GM21360 (cell line): ENCODE data around the gene NKAPL.

ENCODE experiments used
- ATAC-seq: cut with Tn5 transposase; IDR thresholded peaks from one replicate; pipeline ENCODE4 v1.9.1; 2021; ENCODE audit warnings: mild to moderate bottlenecking, moderate library complexity; ENCODE audit not compliant: unreplicated experiment

NKAPL gene

DNA sequence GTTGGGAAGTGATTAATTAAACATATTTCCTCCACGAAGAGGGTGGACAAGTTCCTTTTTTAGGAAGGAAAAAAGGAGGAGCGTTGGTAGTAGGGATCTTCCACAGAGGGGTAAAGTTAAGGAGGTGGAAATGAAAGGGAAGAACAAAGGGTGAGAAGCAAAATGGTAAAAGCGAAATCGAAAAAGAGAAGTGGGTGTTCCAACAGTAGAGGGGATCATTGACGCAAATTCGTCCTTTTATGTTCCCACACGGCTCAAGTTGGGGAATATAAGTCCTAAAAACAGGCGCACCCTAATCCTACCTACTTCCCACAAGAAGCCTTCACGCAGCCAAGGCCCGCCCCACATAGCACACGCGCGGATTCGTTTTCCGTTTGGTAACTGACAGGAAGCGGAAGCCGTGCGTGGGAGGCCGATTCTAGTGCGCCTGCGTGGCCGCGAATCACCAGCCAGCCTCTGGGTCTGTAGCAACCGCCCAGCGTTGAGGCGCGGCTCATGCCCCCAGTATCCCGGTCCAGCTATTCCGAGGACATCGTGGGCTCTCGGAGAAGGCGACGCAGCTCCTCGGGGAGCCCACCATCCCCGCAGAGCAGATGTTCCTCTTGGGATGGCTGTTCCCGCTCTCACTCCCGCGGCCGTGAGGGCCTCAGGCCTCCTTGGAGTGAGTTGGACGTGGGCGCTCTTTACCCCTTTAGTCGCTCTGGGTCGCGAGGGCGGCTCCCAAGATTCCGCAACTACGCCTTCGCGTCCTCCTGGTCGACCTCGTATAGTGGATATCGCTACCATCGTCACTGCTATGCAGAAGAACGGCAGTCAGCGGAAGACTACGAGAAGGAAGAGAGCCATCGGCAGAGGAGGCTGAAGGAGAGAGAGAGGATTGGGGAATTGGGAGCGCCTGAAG lies at the start of gene NKAPL:
Gene NKAPL, plus strand, starts transcription at position 421 of the 901 bp plus-strand sequence. Its CDS starts 75 bp downstream, at position 496.
- ATAC-seq = no peak

DNA sequence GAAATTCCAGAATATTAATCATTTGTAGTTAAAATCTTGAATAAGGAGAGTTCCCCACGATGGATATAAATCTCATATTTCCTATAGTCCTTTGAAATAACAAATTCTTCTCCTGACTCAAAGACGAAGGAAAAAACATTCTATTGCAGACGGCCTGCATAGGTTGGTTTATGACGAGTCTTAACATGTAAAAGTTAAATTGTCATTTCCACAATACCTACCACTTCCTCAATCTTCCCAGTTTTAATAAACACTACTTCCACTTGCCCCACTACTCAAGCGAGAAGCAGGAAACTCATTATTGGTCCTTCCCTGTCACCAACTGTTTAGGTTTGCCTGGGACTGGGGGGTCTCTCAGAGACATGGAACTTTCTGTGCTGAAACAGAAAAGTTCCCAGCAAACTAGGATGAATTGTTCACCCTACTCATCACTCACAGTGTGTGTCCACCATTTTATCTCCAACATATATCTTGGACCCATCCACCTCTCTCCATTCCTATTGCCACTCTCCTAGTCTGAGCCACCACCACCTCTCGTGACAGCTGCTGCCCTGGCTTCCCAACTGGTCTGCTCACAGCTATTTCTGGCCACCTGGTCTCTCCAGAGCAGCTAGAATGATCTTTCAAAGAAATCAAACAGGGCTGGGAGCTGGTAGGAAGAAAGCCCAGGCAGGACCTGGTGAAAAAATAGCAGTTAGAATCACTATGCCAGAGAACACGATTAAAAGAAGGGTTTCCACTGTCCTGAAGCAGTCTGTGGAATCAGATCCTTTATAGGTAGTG lies 49.2 kb upstream of the NKAPL start:
- ATAC-seq = no peak

DNA sequence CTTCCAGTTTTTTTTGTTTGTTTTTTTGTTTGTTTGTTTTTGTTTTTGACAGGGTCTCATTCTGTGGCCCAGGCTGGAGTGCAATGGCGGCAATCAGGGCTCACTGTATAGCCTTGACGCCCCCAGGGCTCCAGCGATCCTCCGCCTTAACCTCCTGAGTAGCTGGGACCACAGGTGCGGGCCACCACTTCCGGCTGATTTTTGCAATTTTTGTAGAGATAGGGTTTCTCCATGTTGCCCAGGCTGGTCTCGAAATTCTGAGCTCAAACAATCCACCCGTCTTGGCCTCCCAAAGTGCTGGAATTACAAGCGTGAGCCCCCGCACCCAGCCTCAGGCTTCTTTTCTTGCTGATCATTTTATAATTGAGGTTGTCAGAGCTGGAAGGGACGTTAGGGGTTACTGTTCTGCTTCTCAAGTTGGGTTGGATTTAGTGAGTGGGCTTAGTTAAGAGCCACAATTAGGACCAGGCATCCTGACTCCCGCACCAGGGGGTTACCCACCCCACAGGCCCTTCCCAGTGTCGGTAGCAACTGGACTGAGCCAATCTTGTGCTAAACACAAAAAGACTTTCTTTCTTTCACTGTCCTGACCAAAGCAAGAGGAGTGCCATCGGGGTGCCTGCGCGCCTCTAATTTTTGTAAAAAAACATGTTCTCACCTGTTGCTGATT lies 47.1 kb upstream of the NKAPL start:
- ATAC-seq = peak; percentile 29

DNA sequence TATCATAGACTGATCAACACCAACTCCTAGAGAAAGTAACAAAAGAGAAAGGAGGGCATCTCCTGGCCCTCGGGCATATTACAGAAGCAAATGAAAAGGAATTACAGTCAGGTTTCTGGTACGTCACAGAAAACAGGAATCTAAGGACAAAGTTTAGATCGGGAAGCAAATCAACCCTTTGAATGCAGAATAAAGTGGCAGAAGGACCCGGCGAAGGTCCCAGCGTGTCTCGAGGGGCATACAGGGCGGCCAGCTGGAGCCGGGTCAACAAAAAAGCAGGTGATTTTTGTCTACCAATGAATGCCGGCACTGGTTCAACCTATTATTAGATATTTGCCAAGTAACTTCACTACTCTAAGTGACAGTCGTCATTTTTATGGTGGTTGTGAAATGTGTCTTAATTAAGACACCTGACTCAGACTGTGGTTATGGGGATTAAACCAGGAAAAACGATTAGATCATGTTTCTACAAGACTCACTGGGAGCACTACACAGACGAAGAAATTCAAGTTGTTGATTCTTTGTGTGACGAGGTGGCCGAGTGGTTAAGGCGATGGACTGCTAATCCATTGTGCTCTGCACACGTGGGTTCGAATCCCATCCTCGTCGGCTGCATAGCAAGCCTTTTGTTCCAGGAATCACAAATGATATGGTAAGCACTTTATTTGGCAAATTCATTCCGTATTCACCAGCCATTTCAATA lies 46.4 kb upstream of the NKAPL start:
- peak; percentile 53 for ATAC-seq

DNA sequence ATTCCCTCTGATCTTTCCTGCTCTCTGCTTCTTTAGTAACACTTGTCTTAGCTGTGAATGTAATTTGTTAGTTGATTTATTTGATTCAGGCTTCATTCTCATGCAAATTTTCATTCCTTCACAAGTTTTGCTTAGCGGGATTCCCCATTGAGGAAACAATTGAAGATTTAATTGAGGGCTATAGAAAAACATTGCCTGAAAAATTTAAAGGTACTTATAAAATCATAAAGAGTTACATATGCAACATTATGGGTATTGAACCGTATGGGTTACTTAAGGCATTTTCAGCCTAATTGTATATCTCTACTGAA lies 45.9 kb upstream of the NKAPL start:
- no peak for ATAC-seq

DNA sequence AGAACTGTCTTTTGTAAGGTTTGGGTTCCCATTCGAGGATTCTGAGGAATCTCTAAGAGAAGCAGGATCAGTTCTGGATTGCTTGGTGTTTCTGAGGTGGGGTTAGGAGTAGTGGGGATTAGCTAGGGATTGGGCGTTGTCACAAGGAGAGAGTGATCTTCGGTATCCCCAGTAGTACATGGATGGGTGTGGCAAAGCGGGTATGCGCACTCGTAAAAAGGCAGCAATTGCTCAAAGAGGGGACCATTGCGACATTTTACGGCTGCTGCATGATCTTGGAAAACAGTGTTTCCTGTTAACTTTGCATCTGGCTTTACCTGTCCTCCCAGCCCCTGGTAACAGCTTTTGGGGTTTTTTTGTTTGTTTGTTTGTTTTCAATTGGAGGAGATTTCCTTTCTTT lies 43.7 kb upstream of the NKAPL start:
- ATAC-seq = no peak

DNA sequence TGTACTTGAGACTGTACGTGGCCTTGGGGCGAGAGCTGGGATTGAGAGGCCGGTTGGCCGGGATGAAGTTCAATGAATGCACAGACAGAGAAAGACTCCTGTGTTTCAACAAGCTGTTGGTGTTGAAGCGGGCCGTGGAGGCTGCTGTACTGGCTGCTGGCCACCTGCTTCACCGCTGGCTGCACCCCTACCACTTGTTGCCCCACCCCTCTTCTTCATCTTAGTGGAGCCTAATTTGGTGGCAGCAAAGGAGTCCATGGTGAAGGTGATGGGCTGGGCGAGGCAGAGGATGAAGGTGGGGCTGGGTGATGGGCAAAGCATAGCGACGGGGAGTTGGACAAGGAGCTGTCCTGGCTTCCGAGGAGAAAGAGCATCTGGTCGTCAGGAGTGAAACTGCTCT lies 41.2 kb upstream of the NKAPL start:
- ATAC-seq = no peak

DNA sequence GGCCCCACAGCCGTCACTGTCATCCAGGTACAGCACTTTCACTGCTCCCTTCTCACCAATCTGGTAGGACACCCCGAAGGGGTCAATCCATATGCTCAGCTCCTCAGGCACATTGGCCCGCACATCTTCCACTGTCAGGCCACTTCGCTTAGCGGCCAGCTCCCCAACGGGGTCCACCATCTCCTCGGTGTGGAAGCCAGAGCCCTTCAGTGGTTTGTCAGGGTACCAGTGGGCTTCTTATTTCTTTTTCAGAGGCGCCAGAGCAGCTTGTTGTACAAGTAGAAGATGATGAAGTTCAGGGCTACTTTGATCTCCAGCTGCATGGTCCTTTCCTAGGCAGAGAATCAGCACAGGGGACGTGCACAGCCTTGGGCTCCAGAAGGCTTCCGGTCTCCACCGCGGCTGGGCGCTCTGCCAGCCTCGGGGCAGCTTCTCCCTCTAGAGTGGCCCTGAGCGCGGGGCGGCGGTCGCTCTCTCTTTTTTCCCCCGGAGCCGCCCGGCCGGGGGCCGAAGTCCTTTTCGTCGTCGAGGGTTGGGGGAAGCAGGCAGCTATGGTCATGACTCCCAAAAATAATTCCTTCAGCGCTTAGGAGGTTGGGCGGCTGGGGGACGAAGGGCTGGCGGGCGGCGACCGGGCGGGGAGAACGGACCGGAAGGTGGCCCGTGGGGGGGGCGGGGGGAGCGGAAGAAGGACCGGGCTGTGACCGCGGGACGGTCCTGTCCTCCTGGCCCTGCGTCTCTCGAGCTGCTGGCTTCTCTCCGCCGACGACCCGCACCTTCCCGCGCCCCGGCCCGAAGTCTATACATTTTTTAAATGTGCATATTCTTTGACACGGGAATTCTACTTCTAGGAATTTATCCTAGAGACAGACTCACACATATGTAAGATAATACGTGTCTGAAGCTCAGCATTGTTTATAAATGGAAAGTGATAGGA lies 40.5 kb upstream of the NKAPL start:
- no peak for ATAC-seq

DNA sequence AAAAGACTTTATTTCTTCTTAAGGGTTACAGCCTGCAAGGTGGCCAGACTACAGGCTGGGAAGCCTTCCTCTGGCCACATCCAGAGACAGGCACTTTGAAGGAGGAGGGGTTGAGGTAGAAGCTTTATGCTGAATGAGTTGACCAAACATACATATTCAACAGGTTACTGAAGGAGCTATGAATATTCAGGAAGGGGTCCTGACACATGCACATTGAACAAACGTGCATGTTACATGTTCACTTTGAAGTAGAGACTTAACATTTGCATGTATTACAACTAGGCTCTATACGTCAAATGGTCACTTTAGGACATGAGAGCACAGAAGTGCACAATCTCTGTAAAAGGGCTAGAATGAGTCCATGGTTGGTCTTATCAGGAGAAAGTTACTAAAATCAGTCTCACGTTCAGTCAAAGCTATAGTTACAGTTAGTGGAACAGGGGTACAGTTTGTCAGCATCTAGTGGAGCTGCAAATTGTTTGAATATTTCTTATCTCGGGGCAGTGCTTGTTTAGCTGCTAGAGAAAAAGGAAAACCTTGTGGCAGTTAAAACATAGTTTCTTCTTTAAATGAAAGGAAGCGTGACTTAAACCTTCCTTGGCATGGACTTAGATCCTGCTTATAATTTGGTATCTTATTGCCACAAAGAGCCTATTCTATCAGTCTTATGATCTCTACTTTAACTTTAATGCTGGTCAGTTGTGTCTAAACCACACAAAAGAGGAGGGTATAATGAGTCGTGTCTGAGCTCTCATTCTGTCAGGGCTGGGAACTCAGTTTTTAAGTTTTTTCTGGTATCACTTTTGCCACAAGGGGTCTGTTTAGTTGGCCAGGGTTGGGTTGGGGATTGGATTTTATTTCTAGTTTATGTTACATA lies 38.6 kb upstream of the NKAPL start:
- ATAC-seq = no peak

DNA sequence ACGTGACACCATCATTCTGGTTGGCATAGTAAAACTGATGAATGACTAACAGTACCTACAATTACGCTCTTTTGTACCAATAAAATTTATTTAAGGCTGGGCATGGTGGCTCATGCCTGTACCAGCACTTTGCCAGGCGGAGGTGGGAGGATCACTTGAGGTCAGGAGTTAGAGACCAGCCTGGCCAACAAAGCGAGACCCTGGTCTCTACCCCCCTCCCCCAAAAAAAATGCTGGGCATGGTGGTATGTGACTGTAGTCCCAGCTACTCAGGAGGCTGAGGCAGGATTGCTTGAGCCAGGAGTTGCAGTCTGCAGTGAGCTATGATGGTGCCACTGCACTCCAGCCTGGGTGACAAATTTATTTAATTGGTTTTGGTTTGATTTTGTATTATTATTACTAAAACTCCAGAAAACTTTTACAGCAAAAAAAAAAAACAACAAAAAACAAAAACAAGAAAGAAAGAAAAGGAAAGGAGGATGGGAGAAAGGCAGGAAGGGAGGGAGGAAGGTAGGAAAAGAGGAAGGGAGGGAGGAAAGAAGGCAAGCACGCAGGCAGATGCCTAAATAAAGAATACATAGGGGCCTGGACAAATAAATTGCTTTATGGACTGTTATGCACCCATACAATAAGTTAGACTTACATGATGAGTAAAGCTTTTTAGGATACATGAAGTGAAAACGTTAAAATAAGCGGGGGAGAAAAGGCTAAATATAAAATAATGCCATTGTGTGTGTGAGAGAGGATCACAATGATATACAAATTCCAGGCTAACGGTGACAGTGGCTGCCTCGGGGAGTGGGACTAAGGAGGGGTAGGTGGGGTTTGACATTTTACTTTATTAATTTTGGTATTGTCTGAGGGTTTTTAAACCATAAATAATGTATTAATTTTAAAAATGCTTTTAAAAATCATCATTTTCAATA lies 34.7 kb upstream of the NKAPL start:
- no peak for ATAC-seq

DNA sequence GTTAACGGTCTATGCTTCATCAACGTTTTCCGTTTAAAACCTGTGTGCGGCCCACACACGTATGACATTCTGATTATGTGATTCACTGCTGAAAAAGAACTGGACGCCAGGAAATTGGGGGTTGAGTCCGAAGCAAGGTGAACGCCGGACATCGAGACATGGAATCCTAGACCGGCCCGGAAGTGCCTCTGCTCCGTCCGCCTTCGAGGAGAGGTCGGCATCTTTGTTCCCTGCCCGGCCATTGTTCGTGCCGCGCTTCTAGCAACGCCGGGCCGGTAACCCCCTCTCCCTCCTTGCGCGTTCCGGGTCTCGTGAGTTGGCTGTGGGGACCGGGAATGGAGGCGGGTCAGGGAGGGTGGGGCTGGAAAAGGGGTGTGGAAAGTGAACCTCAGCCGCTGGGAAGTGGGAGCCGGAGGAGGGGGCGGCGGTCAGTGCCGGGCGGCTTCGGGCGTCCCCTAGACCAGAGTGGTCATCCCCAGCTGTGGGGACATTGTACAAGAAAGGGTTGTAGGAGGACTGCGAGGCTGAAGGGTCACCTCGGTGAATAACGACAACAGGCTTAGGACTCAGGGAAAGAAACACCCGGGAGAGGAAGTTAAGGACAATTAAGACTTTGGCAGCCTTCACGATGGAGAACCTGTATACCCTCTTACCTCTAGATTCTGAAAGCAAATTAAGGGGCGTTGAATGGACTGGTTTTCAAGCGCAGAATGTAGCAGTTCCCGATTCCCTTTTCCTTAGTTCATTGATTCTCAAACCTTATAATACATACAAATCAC lies 33.9 kb upstream of the NKAPL start, which contains the start of gene ZSCAN9:
Gene ZSCAN9, plus strand, starts transcription at position 220 of the 779 bp plus-strand sequence. CDS start 1,810 bp downstream, outside the sequence.
- ATAC-seq = no peak

DNA sequence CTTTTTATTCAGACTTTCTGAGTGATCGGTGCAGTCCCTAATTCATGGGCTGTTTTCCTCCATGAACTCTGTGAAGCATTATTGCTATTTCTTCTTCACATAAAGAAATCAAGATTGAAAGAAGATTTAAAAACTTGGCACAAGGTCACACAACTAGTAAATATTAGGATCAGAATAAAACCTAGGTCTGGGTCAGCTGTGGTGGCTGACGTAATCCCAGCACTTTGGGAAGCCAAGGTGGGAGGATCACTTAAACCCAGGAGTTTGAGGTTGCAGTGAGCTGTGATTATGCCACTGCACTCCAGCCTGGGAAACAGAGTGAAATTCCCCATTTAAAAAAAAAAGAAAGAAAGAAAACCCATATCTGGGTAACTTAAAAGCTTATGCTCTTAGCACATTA lies 32.6 kb upstream of the NKAPL start:
- ATAC-seq = no peak

DNA sequence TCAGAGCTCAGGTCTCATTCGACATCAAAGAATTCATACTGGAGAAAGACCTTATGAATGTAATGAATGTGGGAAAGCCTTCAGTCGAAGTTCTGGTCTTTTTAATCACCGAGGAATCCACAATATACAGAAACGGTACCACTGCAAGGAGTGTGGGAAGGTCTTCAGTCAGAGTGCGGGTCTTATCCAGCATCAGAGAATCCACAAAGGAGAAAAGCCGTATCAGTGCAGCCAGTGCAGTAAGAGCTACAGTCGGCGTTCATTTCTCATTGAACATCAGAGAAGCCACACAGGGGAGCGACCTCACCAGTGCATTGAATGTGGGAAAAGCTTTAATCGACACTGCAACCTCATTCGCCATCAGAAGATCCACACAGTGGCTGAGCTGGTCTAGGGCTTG lies 26.3 kb upstream of the NKAPL start:
- ATAC-seq = no peak

DNA sequence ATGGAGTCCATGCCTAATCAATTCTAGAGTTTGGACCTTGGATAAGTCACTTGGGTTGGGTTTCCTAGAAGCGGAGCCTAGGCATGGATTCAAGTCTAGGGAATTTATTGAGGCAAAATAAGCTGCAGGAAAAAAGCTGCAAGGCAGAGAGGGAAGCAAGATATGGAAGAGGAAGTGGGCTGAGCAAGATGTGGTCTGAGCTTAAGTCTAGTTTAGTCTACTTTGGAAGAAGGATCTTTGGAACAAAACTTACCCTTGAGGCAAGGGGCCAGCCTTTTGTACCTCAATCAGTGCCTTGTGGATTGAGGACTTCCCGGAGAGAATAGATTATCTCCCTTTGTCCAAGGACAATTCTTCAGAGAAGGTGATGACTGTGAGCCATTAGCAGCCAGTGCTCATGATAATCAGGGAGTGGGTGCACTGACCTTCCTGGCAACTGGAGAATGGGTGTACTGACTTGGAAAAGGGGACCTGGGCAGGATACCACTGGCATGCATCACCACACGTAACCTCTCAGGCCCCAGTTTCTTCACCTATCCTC lies 23.1 kb upstream of the NKAPL start:
- no peak for ATAC-seq

DNA sequence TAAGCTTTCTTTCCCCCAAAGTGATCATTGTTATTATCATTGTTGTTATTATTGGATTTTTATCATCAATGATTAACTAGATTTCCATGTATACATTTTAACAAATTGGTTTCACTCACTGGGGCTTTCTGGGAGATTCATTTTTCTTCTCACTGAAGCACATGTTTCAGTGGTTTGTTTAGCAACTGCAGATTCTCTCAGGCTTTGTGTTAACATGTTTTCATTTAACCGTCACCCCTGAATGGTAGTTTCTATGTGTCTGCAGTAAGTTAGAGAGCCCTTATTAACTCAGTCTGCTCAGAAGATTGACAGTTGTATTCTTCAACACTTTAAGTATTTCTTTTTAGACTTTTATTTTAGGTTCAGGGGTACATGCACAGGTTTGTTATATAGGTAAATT lies 19.5 kb upstream of the NKAPL start:
- no peak for ATAC-seq

DNA sequence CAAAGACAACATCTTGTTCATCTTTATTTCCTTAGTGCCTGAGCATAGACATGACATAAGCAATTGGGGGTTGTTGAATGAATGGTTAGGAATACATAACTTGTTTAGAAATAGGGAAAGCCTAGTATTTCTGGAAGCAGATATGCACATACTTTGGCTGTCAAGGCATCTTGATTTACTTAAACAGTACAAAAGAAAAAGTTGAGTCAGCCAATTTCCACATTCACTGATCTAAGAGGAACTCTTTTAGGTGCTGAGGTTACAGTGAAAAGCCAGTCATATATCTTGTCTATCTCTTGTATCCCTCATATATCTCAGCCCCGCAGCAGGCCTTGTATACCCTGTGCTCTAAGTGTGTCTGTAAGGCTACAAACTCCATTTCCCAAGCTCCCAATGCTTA lies 18.6 kb upstream of the NKAPL start:
- ATAC-seq = no peak

DNA sequence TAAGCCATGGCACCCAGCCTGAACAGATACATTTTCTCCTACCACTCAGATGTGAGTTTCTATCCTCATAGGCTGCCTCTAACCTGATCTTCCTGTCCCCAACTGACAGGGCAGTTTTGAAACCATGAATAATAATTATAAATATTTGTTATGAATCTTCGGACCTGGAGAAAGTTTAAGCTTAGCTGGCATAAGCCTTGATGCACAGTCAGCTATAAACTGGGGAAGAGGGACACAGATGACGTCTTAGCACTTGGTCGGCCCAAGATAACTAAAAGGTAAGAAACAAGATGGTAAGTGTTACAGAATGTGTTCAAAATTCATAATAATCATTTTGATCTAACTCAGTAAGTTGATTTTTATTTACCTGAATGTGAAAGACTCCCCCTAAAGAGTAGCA lies 15.2 kb upstream of the NKAPL start:
- no peak for ATAC-seq
